Measurements from ENCODE around the gene PRRT1. TPM values are rescaled to one million over a fixed set of nuclear protein-coding genes. Genes with fewer than 3 reads are reported as not detected.
A peak's percentile ranks its signal among the peaks of the same experiment; 100 is the strongest.

The PRRT1 gene
- total and polyA plus RNA-seq, 2 of the 4 experiments (the other 2 are of a cell fraction): 0.99 TPM; not detected in 1

GRCh38 chr6:32129297-32130088 is 22.2 kb downstream of the PRRT1 start:
- CTCF ChIA-PET: interaction anchor here (2.4 kb wide), 1 partner anchor 11 kb away, joined by 12 read pairs; no protein-coding TSS in a partner anchor
- H4K8ac ChIP-seq (ENCODE audit: low read depth in 2 of 2, low read length in 2 of 2): peak overlapping the region; percentile 83 to 88
- peaks cover 31 to 40% of the 10 kb centered on the region in 2 experiments for H3K79me1 ChIP-seq (ENCODE audit: low read depth in 1 of 2, low read length in 2 of 2)
- no TSS peak for BruUV-seq (replicated peaks)
- DNase-seq (no peak), ATAC-seq (ENCODE audit: low read depth) (peak; percentile 4)
- no peak overlapping the region for H3K18ac ChIP-seq (ENCODE audit: low read depth, low read length)
- in situ Hi-C loops (cut with MboI; ENCODE audit: low sequenced_read_pairs) (no loop called here), dilution Hi-C loops (cut with HindIII; ENCODE audit: low sequenced_read_pairs, unreplicated experiment) (no loop called here), intact Hi-C loops (cut with micrococcal nuclease) (loop anchor here (1.0 kb wide), 1 partner anchor 66 kb away; no protein-coding TSS in a partner anchor)
- no peaks in the 10 kb centered on the region for H4K20me1 ChIP-seq (ENCODE audit: insufficient read depth, low read length)
- H2AK9ac ChIP-seq (replicated peaks; ENCODE audit: low read depth, low read length, poor library complexity): peak overlapping the region; percentile 87
- peak overlapping the region; percentile 88 for H3K4me2 ChIP-seq (ENCODE audit: low read depth, low read length)
- H4K5ac ChIP-seq (ENCODE audit: low read depth, low read length): peak overlapping the region; percentile 51
- peak overlapping the region; percentile 80 for H2BK5ac ChIP-seq (ENCODE audit: low read depth, low read length, poor library complexity, severe bottlenecking)
- H4K91ac ChIP-seq (ENCODE audit: insufficient read depth, low read depth, low read length): peak overlapping the region; percentile 73
- peak overlapping the region; percentile 72 for H3K4me3 ChIP-seq (ENCODE audit: insufficient read depth, low read depth, low read length)
- no peaks in the 10 kb centered on the region for H3K9me3 ChIP-seq (ENCODE audit: control insufficient read depth, insufficient read depth, low read length)
- H3K4me1 ChIP-seq (ENCODE audit: control insufficient read depth, insufficient read depth, low read length): peaks cover 8% of the 10 kb centered on the region
- peak overlapping the region; percentile 61 for H3K56ac ChIP-seq (ENCODE audit: extremely low read depth, insufficient read depth, low read length)
- H3K27ac ChIP-seq (ENCODE audit: insufficient read depth, low read length): peak overlapping the region; percentile 84
- WGBS, 2 experiments (ENCODE audit: extremely low coverage in 2 of 2, insufficient read length in 1 of 2): 72% methylated on average over 9 of the region's 22 CpGs; no CpG with 5 or more reads in 1 of the 2 experiments
- peak overlapping the region; percentile 85 for H2BK120ac ChIP-seq (ENCODE audit: low read depth, low read length)
- peak overlapping the region; percentile 87 for H3K14ac ChIP-seq (replicated peaks; ENCODE audit: low read depth, low read length)
- peak overlapping the region; percentile 66 for H3K9ac ChIP-seq (ENCODE audit: low read depth, low read length)
- H2BK15ac ChIP-seq (ENCODE audit: low read depth, low read length): no peak overlapping the region
- POLR2A ChIA-PET (ENCODE audit: unreplicated experiment): interaction anchor here (0.7 kb wide), 1 partner anchor 82 kb away, joined by 3 read pairs; no protein-coding TSS in a partner anchor
- H2BK20ac ChIP-seq (ENCODE audit: low read depth, low read length): peak overlapping the region; percentile 59; the same call in 1 of the 2 replicates
- peaks cover 10% of the 10 kb centered on the region for H3K9me1 ChIP-seq (ENCODE audit: insufficient read depth, low read length)
- no peaks in the 10 kb centered on the region for H3K27me3 ChIP-seq (ENCODE audit: control insufficient read depth, insufficient read depth, low read length)
- H3K4ac ChIP-seq (ENCODE audit: low read depth, low read length): peak overlapping the region; percentile 86
- peaks cover 3% of the 10 kb centered on the region; the same call in 1 of the 2 replicates for H3K36me3 ChIP-seq (ENCODE audit: control insufficient read depth, insufficient read depth, low read length)
- peak overlapping the region; percentile 31 for H2AK5ac ChIP-seq (ENCODE audit: low read depth, low read length)
- peak overlapping the region; percentile 97 for H2AFZ ChIP-seq (replicated peaks; ENCODE audit: low read length, poor library complexity)
- H3K23ac ChIP-seq (ENCODE audit: low read depth, low read length): peak overlapping the region; percentile 75; the same call in 1 of the 2 replicates
- no peak for TF ChIP-seq NFE2L2 (IDR thresholded peaks at IDR 0.05; ENCODE audit: low read depth, low read length)
- TF ChIP-seq, protein P1, sequence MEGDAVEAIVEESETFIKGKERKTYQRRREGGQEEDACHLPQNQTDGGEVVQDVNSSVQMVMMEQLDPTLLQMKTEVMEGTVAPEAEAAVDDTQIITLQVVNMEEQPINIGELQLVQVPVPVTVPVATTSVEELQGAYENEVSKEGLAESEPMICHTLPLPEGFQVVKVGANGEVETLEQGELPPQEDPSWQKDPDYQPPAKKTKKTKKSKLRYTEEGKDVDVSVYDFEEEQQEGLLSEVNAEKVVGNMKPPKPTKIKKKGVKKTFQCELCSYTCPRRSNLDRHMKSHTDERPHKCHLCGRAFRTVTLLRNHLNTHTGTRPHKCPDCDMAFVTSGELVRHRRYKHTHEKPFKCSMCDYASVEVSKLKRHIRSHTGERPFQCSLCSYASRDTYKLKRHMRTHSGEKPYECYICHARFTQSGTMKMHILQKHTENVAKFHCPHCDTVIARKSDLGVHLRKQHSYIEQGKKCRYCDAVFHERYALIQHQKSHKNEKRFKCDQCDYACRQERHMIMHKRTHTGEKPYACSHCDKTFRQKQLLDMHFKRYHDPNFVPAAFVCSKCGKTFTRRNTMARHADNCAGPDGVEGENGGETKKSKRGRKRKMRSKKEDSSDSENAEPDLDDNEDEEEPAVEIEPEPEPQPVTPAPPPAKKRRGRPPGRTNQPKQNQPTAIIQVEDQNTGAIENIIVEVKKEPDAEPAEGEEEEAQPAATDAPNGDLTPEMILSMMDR (conservative IDR thresholded peaks at IDR 0.05; ENCODE audit: low read depth, low read length): no peak
- no peak for TF ChIP-seq RAD21 (IDR thresholded peaks at IDR 0.05; ENCODE audit: low read length)
- TF ChIP-seq RCOR1 (IDR thresholded peaks at IDR 0.05; ENCODE audit: insufficient replicate concordance, low read length): no peak
- no peak for TF ChIP-seq MAZ (IDR thresholded peaks at IDR 0.05; ENCODE audit: borderline replicate concordance, low read depth, low read length)
- TF ChIP-seq CHD1 (IDR thresholded peaks at IDR 0.05; ENCODE audit: low read depth, low read length): no peak
- TF ChIP-seq BHLHE40 (IDR thresholded peaks at IDR 0.05; ENCODE audit: low read depth, low read length): no peak
- TF ChIP-seq POLR2A (IDR thresholded peaks at IDR 0.05; ENCODE audit: low read depth, low read length): no peak
- TF ChIP-seq MAFK (IDR thresholded peaks at IDR 0.05; ENCODE audit: low read depth, low read length): no peak
- TF ChIP-seq RFX5 (IDR thresholded peaks at IDR 0.05; ENCODE audit: low read depth, low read length): no peak
- no peak for TF ChIP-seq MXI1 (IDR thresholded peaks at IDR 0.05; ENCODE audit: borderline replicate concordance, low read depth, low read length)
- TF ChIP-seq, protein P2, sequence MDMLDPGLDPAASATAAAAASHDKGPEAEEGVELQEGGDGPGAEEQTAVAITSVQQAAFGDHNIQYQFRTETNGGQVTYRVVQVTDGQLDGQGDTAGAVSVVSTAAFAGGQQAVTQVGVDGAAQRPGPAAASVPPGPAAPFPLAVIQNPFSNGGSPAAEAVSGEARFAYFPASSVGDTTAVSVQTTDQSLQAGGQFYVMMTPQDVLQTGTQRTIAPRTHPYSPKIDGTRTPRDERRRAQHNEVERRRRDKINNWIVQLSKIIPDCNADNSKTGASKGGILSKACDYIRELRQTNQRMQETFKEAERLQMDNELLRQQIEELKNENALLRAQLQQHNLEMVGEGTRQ (IDR thresholded peaks at IDR 0.05; ENCODE audit: low read depth, low read length): no peak
- no peak for TF ChIP-seq CEBPB (IDR thresholded peaks at IDR 0.05; ENCODE audit: low read depth, low read length)
- no peak for TF ChIP-seq FOS (IDR thresholded peaks at IDR 0.05; ENCODE audit: low read depth, low read length)
- TF ChIP-seq SMC3 (IDR thresholded peaks at IDR 0.05; ENCODE audit: low read depth, low read length): no peak

Data from IMR-90 (cell line).